Tibial artery (tissue), 4 donors: ENCODE measurements around the gene LMF1.
"Not testable (repeated sequence)": the region's sequence is repeated elsewhere in the genome, so short reads cannot be mapped to it uniquely, and the experiment has no call there.

Experiments used
- DNase-seq, 2 donors: peaks; one replicate each; pipeline ENCODE4 v3.0.0-alpha.2; 2019
- H3K27ac ChIP-seq, 2 donors: fragments of 200-600 bp; sonication (generic) in 1 of 2; 1 replicate in 1 of 2; 2 replicates in 1 of 2; pipeline ENCODE4 v1.5.1; 2018 to 2019; ENCODE audit warnings: mild to moderate bottlenecking in 1 of 2
- H3K27me3 ChIP-seq, 2 donors: fragments of 200-600 bp; sonication (generic) in 1 of 2; one replicate each; pipeline versions ENCODE4 v1.5.1 to v1.6.0; 2016 to 2019
- H3K36me3 ChIP-seq, 3 donors: fragments of 200-600 bp; sonication (generic) in 2 of 3; one replicate each; pipeline ENCODE4 v1.5.1; 2016 to 2019; ENCODE audit warnings: mild to moderate bottlenecking in 2 of 3
- H3K4me1 ChIP-seq, 4 donors: fragments of 200-600 bp; sonication (generic) in 2 of 4; 1 replicate in 3 of 4; 2 replicates in 1 of 4; pipeline ENCODE4 v1.5.1; 2016 to 2019
- H3K4me3 ChIP-seq, 2 donors: fragments of 200-600 bp; sonication (generic) in 1 of 2; 1 replicate in 1 of 2; 2 replicates in 1 of 2; pipeline ENCODE4 v1.5.1; 2018 to 2019; ENCODE audit warnings: mild to moderate bottlenecking in 2 of 2
- H3K9me3 ChIP-seq, 3 donors: fragments of 200-600 bp; sonication (generic) in 1 of 3; one replicate each; pipeline ENCODE4 v1.5.1; 2016 to 2019
- intact Hi-C: fragments of 100-400 bp; cut with DNase I; formaldehyde crosslinking; loops from one replicate; pipeline ENCODE4 v1.15.0; 2023; ENCODE audit warnings: low total_unique reads
- TF ChIP-seq, protein P1 (sequence below), 2 experiments: fragments of 200-600 bp in 1 of 2; fragments of 450-650 bp in 1 of 2; IDR thresholded peaks; one replicate each; pipeline ENCODE4 v1.5.1; 2017 to 2019; ENCODE audit warnings: antibody characterized with exemption in 2 of 2, mild to moderate bottlenecking in 1 of 2, moderate library complexity in 1 of 2

The LMF1 gene

GRCh38 chr16:886084-886543 lies 84.7 kb downstream of the LMF1 start:
- no peak overlapping the region for H3K4me3 ChIP-seq
- no peaks in the 10 kb centered on the region for H3K4me1 ChIP-seq
- intact Hi-C loops = no loop called here
- DNase-seq = no peak
- H3K27me3 ChIP-seq = no peaks in the 10 kb centered on the region
- peaks cover 20 to 67% (median 24%) of the 10 kb centered on the region in 3 donors for H3K36me3 ChIP-seq
- peaks cover 0 to 19% (median 12%) of the 10 kb centered on the region in 3 donors for H3K9me3 ChIP-seq
- no peak overlapping the region for H3K27ac ChIP-seq
- TF ChIP-seq, protein P1, sequence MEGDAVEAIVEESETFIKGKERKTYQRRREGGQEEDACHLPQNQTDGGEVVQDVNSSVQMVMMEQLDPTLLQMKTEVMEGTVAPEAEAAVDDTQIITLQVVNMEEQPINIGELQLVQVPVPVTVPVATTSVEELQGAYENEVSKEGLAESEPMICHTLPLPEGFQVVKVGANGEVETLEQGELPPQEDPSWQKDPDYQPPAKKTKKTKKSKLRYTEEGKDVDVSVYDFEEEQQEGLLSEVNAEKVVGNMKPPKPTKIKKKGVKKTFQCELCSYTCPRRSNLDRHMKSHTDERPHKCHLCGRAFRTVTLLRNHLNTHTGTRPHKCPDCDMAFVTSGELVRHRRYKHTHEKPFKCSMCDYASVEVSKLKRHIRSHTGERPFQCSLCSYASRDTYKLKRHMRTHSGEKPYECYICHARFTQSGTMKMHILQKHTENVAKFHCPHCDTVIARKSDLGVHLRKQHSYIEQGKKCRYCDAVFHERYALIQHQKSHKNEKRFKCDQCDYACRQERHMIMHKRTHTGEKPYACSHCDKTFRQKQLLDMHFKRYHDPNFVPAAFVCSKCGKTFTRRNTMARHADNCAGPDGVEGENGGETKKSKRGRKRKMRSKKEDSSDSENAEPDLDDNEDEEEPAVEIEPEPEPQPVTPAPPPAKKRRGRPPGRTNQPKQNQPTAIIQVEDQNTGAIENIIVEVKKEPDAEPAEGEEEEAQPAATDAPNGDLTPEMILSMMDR (IDR thresholded peaks at IDR 0.05) = no peak

DNA sequence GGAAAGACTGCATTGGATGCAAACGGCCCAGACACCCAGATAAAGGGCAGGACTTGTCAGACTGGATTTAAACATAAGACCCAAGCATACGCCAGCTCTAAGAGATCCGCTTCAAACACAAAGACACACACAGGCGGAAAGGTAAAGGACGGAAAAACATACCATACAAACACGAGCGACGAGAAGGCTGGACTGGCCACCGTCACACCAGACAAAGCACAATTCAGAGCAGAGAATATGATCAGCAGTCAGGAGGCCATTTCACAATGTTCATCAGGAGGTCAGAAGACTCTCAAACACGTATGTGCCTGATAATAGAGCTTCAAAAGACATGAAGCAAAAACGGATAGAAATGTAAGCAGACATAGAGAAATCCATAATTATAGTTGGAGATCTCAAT lies 85.4 kb downstream of the LMF1 start:
- peaks cover 0 to 19% (median 12%) of the 10 kb centered on the region in 3 donors for H3K9me3 ChIP-seq
- TF ChIP-seq, protein P1 (IDR thresholded peaks at IDR 0.05) = no peak
- DNase-seq = no peak
- no peak overlapping the region for H3K4me3 ChIP-seq
- H3K27ac ChIP-seq = no peak overlapping the region
- intact Hi-C loops = no loop called here
- H3K36me3 ChIP-seq = peaks cover 20 to 62% (median 20%) of the 10 kb centered on the region in 3 donors
- H3K4me1 ChIP-seq = no peaks in the 10 kb centered on the region
- H3K27me3 ChIP-seq = no peaks in the 10 kb centered on the region

DNA sequence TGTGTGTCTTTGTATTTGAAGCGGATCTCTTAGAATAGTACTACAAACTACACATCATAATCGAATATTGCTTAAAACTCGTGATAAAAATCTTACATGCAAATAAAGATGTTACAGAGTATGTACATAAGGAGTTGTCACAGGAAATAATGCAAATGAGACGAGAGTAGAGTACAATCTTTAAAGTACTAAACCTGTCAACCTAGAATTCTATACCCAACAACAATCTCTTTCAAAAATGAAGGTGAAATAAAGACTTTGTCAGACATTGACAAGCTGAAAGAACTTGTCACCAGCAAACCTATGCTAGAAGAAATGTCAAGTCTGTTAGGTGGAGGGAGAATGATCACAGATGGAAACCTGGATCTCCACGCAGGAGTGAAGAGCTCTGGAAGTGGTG lies 86.6 kb downstream of the LMF1 start:
- Histone ChIP-seq H3K4me3 (no peak overlapping the region), H3K36me3 (peaks cover 20 to 56% (median 20%) of the 10 kb centered on the region in 3 donors), H3K27ac (no peak overlapping the region), H3K27me3 (no peaks in the 10 kb centered on the region), H3K9me3 (peaks cover 0 to 19% (median 12%) of the 10 kb centered on the region in 3 donors), H3K4me1 (no peaks in the 10 kb centered on the region)
- DNase-seq = no peak
- TF ChIP-seq, protein P1 (IDR thresholded peaks at IDR 0.05) = no peak
- intact Hi-C loops = no loop called here

DNA sequence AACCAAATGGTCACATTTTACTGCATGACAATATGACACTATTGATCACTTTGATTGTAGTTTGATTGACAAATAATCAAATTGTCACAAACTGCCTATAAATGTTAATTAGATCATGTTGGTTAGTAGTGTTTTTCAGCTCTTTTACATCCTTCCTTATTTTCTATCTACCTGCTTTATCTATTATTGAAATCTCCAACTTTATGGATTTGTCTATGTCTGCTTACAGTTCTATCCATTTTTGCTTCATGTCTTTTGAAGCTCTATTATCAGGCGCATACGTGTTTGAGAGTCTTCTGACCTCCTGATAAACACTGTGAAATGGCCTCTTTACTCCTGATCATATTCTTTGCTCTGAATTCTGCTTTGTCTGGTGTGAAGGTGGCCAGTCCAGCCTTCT lies 87.0 kb downstream of the LMF1 start:
- peaks cover 20 to 56% (median 20%) of the 10 kb centered on the region in 3 donors for H3K36me3 ChIP-seq
- no peak overlapping the region for H3K27ac ChIP-seq
- TF ChIP-seq, protein P1 (IDR thresholded peaks at IDR 0.05) = no peak
- intact Hi-C loops = no loop called here
- no peak overlapping the region for H3K4me3 ChIP-seq
- no peaks in the 10 kb centered on the region for H3K4me1 ChIP-seq
- H3K27me3 ChIP-seq = no peaks in the 10 kb centered on the region
- H3K9me3 ChIP-seq = peaks cover 0 to 19% (median 12%) of the 10 kb centered on the region in 3 donors
- DNase-seq = no peak

DNA sequence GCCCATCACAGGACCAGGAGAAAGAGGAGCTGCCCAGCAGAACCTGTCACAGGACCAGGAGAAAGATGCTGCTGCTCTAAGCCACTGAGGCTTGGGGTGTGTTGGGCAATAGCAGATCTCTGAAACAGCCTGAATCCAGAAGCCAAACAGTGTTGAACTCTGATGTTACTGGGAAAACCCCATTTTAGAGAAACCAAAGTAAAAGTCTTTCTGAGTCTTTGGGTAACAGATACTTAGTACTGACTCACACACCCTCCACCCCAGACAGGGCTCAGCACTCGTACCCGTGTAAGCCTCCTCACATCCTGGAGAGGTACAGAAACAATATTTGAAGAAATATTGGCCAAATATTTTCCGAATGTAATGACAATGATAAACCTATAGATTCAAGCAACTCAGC lies 87.4 kb downstream of the LMF1 start:
- TF ChIP-seq, protein P1 (IDR thresholded peaks at IDR 0.05) = no peak
- peaks cover 0 to 19% (median 12%) of the 10 kb centered on the region in 3 donors for H3K9me3 ChIP-seq
- H3K4me1 ChIP-seq = no peaks in the 10 kb centered on the region
- no peak overlapping the region for H3K27ac ChIP-seq
- intact Hi-C loops = no loop called here
- H3K36me3 ChIP-seq = peaks cover 20 to 55% (median 20%) of the 10 kb centered on the region in 3 donors
- no peaks in the 10 kb centered on the region for H3K27me3 ChIP-seq
- H3K4me3 ChIP-seq = no peak overlapping the region
- DNase-seq = no peak

DNA sequence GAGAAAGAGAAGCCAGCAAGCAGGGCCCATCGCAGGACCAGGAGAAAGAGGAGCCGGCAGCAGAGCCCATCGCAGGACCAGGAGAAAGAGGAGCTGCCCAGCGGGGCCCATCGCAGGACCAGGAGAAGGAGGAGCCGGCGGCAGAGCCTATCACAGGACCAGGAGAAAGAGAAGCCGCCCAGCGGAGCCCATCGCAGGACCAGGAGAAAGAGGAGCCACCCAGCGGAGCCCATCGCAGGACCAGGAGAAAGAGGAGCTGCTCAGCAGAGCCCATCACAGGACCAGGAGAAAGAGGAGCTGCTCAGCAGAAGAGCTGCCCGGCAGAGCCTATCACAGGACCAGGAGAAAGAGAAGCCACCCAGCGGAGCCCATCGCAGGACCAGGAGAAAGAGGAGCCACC lies 88.1 kb downstream of the LMF1 start:
- H3K27me3 ChIP-seq, H3K27ac ChIP-seq, intact Hi-C loops, H3K4me1 ChIP-seq, H3K4me3 ChIP-seq: not testable (repeated sequence)
- H3K36me3 ChIP-seq = peaks cover 20 to 55% (median 20%) of the 10 kb centered on the region in 3 donors
- H3K9me3 ChIP-seq = peaks cover 0 to 19% (median 12%) of the 10 kb centered on the region in 3 donors
- DNase-seq = peak in 1 of 2 donors; percentile 3
